Hematopoietic multipotent progenitor cell treated with erythropoietin and hydrocortisone succinate and interleukin-3 and kit ligand, for 4 days (in vitro differentiated cells): Measurements from ENCODE around the gene ATP8A2.
A peak's percentile ranks its signal among the peaks of the same experiment; 100 is the strongest.

ENCODE experiments used
- DNase-seq: peaks from one replicate; pipeline ENCODE4 v3.0.0-alpha.2; 2015

The ATP8A2 gene

DNA sequence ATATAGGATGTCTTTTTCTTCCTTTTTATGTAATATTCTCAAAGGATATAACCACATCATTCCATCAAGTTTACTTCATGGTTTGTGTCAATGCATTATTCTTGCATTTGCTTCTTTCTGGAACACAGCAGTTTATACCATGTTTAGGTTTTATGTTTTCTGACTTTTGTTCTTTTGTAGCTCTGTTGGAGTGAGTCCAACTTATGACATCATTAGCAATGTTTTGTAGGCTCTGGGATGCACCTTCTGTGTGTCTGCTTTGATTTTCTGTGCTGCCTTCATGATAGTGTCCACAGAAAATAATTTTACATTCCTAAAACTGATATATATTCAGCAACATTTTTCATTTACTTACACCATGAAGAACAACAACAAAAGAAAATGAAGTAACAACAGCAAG lies 611.1 kb downstream of the ATP8A2 start:
- no peak for DNase-seq

DNA sequence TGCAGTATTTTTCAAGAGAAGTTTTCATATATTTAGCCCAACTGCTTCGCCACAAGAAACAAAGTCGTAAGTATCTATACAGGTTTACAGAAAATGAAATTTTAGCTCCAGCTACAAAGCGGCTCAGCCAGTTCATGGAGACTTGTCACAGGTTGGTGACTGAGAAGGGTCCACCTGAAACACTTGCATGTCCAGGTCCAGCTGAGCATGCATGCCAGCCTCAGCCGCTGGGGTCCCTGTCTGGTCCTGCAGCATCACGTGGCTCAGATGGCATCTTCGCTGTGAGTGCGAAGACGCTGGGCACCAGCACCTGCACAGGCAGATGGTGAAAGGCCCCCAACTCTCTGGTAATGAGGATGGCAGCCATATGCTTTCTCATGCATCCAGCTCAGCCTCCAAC lies 616.2 kb downstream of the ATP8A2 start:
- no peak for DNase-seq

DNA sequence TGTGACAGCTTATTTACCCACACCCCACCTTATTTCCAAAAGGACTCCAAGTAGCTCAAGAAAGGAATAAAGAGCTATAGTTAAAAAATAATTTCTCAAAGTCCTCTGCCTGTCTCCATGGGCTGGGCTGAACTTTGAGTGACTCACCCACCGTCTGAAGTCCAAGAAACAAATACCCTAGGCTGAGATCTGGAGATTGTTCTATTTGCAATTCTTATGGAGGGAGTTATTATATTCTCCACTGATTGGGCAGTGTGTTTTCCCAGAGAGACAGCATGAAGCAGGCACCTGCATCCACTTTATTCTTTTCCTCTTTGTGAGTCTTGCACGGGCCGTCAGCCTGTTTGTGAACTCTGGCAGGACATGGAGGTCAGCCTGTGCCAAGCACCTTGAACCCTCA lies 616.9 kb downstream of the ATP8A2 start:
- no peak for DNase-seq

DNA sequence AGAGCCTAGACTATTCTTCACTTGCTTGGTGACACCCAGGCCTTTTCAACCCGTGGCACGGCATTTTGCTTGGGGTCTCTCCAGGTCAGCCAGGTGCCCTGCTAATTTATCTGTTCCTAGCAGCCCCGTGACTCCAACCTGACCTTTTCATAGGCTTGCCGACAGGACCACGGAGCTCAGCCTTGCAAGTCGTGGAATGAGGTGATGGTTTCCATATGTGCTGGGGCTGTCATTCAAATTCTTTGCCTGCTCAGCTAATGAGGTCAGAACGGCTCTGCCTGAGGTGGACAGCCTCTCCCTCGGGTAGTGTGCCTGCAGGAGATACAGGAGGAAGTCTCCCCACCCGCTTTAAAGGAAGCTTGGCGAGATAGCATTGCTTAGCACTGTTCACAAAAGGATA lies 619.0 kb downstream of the ATP8A2 start:
- no peak for DNase-seq

DNA sequence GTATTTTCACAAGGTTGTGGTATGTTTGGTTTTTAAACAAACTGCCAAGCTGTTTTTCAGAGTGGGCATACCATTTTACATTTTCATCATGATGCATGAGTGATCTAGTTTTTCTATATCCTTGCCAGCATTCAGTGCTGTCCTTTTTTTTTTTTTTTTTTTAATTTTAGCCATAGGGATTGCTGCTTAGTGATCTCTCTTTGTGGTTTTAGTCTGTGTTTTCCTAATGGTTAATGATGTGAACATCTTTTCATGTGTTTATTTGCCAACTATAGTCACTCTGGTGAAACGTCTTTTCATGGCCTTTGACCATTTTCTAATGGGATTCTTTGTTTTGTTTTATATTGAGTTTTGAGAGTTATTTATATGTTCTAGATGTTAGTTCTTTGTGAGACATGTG lies 620.3 kb downstream of the ATP8A2 start:
- no peak for DNase-seq

DNA sequence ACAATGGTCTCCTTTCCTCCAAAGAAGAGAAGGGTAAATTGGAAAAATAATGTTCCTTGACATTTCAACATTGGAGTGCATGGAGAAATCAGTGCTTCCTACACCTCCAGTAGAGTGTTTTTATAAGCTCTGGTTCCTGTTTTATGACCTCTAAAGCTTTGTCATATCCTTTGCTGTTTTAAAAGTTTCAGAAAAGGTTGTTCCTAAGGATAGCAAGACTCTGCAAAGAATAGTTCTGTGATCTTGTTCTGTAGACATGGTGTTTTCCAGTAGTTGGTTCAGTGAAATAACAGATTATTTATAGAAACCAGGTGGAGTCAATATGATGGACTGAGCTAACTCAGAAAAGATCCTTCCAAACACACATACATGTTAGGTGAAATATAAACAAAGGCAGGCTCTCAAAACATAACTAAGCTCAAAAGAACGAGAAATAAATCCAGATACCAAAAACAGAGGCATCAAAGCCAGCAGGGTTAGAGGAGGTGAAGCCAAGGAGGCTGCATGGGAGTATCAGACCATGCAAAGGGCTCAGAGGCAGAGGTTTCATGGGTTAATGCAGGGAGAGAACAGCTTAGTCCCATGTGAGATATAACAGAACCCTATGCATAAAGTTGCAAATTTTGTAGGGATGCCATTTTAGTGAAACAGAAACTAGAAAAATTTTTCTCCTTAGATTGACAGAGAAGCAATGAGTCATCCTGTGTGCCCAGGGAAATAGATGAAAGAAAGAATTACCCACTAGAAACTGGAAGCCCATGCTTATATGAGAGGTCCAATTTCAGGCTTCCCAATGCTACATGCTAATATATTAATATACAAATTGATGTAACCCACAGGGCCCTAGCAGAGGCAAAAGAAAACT lies 635.7 kb downstream of the ATP8A2 start:
- no peak for DNase-seq

DNA sequence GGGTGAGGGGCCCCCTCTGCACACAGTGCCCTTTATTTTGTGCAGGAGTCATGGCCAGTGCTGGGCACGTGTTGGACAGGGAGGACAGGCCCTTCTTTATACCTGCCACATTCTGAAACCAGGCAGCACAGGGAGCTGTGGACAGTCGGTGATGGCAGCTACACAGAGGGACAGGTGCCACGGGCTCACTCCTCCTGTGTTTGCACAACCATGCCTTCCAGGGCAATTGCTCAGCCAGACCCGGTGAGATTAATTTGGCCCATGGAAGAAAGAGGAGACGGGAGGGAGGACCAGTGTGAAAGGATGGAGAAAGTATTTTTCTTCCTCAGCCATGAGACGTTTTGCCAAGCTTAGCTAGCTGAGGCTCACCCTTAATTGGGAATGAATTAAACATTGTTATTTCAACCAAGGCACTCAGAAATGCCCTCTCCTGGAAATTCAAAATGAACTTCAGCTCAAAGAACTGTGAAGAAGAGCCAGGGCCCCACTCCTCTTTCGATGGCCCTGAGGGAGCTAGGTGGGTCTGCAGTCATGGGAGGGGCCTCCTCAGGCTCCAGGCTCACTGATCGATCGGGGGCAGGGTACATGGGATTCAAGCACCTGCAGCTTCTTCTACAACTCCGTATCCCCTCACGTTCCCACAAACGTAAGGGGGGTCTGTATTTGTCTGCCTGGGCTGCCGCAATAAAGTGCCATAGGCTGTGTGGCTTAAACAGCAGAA lies 638.9 kb downstream of the ATP8A2 start:
- DNase-seq: no peak

DNA sequence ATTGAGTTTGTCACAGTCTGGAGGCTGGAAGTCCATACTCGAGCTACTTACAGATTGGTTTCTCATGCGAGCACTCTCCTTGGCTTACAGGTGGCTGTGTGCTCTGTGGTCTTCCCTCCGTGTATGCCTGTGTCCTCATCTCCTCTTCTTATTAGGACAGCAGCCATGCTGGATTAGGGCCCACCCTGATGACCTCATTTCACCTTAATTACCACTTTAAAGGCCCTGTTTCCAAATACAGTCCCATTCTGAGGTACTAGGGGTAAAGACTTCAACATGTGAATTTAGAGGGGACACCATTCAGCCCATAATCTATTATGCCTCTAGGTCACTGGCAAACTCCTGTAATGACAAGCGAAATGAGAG lies 639.4 kb downstream of the ATP8A2 start:
- DNase-seq: no peak

DNA sequence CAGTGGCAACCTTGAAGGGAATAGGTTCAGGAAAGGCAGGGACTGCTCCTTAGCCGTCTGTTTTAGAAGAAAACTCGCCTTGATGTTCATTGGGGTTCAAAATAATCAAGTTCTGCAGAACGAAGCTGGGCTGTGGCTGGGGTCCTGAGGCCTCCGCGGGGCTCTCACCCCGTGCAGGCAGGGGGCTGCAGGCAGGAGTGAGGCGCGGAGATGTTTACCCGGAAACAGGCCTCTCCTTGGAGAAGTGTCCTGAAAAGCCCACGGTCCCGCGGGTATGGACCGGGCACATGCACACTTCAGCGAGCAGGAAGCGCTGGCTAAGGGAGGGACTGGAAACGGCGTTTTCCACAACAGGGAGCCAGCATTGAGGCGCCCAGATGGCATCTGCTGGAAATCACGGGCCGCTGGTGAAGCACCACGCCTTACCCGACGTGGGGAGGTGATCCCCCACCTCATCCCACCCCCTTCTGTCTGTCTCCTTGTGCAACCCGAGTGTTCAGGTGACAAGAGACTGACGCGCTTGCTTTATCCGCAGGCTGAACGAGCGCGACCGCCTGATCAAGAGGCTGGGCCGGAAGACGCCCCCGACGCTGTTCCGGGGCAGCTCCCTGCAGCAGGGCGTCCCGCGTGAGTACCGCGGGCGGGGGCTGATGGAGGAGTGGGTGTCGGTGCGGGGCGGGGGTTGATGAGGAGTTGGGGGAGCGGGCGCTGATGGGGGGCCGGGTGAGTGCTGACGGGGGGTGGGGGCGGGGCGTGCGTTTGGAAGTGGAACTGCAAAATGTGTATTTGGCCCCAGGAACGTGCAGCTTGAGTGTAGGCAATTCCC lies 640.4 kb downstream of the ATP8A2 start:
- DNase-seq: peak; percentile 30

DNA sequence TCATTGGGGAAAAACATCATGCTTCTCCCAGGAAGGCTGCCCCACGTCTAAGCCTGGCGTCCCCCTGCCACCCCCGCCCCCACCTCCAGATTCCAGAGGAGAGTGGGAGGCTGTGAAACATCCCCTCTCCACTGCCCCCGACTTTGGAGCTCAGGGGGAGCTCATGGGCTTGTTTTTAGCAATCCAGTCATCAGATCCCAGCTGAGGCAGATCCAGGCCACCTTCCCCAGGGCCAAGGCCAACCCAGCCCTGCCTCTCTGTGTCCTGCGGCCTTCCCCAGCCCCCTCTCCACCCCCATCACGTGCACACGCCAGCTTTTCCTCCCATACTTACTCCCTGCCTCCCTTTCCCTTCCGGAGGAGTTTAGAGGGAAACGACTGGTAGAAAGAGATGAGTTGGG lies 641.2 kb downstream of the ATP8A2 start:
- no peak for DNase-seq

DNA sequence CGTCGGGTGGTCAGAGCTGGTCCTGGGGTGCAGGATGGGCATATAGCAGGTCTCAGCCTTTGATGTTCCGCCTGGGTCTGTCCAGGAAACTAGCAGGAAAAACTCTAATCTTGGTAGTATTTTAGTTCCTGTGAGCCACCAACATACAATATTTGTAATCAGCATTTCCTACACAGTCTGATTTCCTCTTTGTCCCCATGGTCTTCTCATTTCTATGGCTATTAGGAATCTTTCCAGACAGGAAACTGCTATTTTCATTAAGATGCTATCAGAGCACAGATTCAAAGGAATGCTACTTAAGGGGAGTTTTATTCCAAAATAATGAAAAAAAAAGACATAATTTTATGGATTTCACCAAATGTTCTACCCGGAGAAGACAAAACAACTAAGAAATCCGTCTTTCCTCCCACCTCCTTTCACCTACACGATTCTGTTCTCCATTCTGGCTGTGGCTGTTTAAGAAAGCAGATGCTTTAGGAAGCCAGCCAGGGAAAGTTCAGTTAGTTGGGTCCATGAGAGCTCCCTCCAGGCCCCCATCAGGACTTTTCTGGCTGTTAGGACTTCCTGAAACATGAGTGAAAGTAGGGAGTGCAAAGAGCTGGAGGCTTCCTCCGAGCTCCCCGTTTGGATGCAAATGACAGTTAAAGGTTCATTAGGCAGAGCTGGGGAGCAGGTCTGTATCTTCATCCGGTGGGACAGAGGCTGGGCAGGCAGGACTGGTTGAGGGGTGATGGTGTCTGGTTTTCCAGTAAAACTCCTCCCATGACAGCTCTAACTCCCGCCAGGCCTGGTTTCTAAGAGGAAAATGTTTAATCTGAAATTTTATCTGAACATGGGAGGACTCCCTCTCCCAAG lies 643.7 kb downstream of the ATP8A2 start:
- DNase-seq: no peak

DNA sequence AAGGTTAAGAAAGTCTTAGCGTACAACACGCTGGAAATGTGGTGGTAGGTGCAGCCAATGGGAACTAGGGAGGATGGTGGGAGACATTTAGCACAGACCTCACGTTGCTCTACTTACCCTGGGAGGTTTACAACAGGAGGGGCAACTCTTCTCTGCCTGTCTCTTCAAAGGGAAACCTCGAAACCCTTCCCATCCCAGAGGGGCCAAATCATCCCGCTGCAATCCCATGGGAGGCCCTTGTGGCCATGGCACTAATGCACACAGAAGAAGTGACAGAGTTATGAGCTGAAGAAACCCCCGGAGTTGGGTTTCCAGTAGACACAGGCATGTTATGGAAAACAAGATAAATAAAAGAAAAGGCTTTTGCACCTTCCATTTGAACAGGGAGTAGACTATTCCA lies 644.4 kb downstream of the ATP8A2 start:
- no peak for DNase-seq

DNA sequence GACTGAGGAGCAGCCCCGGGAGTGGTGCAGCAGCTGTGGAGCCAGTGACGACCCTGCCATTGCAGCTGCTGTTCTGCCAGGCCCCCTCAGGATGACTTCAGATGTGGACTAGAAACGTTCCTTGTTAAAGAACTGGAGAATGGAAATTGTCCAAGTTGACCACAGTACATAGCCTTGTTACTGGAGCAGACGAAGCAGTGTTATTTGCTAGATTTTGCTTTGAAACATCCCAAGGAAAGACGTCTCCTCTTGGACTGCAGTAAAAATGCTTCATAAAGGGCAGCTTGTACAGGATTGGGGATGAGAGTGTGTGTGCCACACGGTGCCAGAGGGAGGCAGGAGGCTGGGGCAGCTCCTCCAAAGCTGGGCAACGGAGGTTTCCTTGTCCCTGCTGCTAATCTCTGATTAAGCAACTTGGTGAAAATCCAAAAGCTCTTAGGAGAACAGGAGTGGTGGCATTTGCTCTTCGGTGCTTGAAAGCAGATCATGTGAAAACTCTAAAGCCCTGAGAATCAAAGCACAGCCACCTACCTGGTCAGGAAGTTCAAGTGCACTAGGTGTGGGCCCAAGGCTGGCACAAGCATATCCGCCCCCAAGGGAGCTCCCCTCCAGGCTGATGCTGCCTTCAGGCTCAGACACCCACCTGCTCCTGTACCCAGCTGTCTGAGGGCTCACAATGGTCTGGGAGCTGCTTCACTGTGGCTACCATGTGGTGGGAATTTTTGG lies 645.6 kb downstream of the ATP8A2 start:
- no peak for DNase-seq

DNA sequence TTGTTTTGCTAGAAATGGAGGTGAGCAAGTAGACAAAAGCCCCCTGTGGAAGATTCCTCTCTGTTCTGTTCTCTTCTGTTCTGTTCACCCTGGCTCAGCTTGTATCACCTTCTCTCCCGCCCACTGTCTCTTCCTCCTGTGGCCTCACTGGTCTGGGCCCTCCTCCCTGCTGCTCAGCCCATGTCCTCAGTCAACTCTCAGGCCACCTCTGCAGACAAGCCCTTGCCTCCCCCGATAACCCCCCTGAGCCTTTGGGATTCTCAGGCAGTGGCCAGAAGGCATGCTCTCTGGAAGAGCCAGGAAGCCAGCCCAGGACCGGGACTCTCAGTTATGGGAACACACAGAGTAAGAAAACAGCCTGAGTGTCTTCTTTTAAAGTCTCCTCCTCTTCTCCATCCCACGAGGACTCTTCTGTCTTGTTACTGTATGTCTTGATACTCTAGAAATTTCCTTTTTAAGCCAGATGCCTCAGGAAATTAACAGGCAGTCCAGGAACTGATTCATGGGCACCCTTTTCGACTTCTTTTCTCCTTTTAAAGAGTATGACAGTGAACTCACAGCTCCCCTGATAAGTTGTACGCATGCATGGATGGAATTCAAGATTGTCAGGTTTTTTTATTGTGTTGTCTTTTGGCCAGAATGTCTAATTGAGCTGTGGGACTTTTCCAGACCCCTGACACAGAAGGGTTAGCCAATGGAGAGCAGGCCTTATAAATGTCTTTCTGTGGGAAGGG lies 646.3 kb downstream of the ATP8A2 start:
- DNase-seq: no peak

DNA sequence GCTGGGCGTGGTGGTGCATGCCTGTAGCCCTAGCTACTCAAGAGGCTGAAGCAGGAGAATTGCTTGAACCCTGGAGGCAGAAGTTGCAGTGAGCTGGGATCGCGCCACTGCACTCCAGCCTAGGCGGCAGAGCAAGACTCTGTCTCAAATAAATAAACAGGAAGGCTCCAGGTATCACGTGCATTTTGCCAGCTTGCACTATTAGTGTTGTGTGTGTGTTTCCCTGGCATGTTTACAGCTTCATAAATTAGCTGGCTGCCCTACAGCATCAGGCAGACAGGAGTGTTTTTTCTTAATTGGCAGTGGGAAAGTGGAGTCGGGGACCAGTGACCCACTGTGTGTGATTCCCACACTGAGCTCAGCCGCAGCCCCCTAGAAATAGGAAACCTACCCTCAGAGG lies 647.5 kb downstream of the ATP8A2 start:
- no peak for DNase-seq

DNA sequence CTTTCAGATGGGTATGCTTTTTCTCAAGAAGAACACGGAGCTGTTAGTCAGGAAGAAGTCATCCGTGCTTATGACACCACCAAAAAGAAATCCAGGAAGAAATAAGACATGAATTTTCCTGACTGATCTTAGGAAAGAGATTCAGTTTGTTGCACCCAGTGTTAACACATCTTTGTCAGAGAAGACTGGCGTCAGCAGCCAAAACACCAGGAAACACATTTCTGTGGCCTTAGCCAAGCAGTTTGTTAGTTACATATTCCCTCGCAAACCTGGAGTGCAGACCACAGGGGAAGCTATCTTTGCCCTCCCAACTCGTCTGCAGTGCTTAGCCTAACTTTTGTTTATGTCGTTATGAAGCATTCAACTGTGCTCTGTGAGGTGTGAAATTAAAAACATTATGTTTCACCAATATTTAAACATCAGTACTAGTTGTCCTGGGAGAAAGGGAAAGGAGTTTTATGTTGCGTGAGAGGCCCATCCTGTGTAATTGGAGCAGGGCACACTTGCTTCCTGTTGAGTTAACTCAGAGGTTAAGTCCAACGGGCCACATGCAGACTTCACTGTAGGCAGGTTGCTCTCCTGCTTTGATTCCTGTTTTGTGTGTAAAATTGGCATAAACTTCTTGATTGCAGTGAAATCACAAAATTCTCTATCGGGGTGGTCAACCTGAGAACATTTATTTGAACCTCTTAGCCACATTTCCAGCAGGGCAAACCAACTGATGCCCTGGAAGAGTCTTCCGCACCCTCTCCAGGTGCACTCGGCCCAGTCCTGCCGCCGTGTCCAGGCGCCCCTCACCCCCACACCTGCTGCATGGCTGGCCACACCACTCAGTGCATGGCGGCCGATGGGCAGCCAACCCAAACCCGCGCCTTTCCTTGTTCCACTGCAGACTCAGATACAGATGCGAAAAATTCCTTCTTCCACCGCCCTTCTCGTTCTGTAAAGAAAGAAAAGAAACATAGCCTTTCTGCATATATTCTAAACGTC lies 648.4 kb downstream of the ATP8A2 start:
- DNase-seq: peak; percentile 41

DNA sequence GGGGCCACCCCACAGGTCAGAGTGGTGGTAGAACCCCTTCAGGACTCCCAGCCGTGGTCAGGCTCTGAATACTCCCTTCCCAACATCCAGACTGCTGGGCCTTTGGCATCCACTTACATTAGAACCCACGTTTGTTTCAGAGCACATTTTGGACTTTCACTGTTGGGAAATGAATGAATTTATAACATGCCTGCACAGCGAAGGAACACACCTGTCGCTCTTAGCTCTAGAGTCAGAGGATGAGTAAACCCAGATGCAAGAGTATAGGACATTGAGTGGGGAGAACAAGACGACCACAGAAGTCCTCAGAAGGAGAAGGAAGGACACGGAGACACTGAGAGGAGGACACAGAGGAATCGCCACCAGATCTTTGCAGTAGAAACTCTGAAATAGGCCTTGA lies 649.1 kb downstream of the ATP8A2 start:
- DNase-seq: no peak

DNA sequence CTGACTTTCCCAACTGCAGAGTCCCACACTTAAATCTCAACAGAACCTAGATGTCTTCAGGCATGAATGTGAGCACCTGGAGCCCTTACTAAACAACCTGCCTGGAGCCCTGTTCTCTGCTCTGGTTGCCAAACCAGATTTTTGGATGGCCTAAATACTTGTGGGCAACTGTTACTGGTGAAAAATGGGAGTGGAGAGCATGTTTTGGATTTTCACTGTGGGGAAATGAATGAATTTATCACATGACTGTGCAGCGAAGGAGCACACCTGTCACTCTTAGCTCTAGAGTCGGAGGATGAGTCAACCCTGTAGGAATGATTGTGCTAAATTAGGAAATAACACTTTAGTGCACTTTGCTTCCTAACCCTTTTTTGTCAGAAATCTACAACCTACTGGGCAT lies 649.7 kb downstream of the ATP8A2 start:
- DNase-seq: no peak

DNA sequence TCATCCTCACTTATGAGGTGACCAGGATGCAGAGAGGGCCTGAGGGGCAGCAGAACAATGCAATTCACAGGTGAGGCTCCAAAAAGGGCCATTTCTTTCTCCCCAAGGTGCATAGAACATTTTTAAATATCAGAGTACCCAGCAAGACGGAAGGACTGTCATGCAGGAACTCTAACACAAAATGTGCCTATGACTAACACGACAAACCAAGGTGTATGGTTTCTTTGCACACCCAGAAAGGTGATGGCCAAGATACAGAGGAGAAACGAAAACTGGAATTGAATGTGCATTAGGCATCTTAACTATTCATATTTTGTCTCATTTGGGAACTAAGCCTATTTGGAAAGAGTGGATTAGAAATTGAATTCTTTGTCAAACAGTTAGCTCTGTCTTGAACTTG lies 650.2 kb downstream of the ATP8A2 start:
- DNase-seq: no peak
